Activated CD4-positive, alpha-beta T cell treated with anti-CD3 and anti-CD28 coated beads, Interleukin-2, amount 50 U/mL, for 24 hours (primary cell): ENCODE data around the gene APOL1.
A peak's percentile ranks its signal among the peaks of the same experiment; 100 is the strongest.
"Not testable (repeated sequence)": the region's sequence is repeated elsewhere in the genome, so short reads cannot be mapped to it uniquely, and the experiment has no call there.

ENCODE experiments used
- DNase-seq, 2 donors: peaks; one replicate each; pipeline ENCODE4 v3.0.0-alpha.2; 2020; ENCODE audit warnings: low read depth in 1 of 2, low spot score in 1 of 2

Gene APOL1

GRCh38 chr22:36290391-36291075, 37.6 kb downstream of the APOL1 start:
- DNase-seq: not testable (repeated sequence)

- no peak for DNase-seq
Observed at GRCh38 chr22:36291831-36292740, 39.2 kb downstream of the APOL1 start.

- no peak for DNase-seq
Observed at GRCh38 chr22:36292823-36293530, 40.0 kb downstream of the APOL1 start.

GRCh38 chr22:36293606-36294292, 40.8 kb downstream of the APOL1 start:
- no peak for DNase-seq

GRCh38 chr22:36294293-36294620, 41.3 kb downstream of the APOL1 start:
- DNase-seq: no peak

GRCh38 chr22:36294801-36295200, 41.9 kb downstream of the APOL1 start:
- DNase-seq: no peak

- DNase-seq: no peak
Observed at GRCh38 chr22:36295247-36295646, 42.3 kb downstream of the APOL1 start.

- DNase-seq: no peak
Observed at GRCh38 chr22:36296690-36297089, 43.8 kb downstream of the APOL1 start.

GRCh38 chr22:36297568-36297967, 44.6 kb downstream of the APOL1 start:
- DNase-seq: no peak

GRCh38 chr22:36298118-36298517, 45.2 kb downstream of the APOL1 start:
- DNase-seq: no peak

GRCh38 chr22:36298601-36299000, 45.7 kb downstream of the APOL1 start:
- DNase-seq: no peak

- DNase-seq: no peak
Observed at GRCh38 chr22:36299295-36299694, 46.4 kb downstream of the APOL1 start.

GRCh38 chr22:36299911-36300310, 47.0 kb downstream of the APOL1 start:
- DNase-seq: no peak

GRCh38 chr22:36300396-36301212, 47.7 kb downstream of the APOL1 start:
- no peak for DNase-seq

- peak; percentile 74 to 78 for DNase-seq
Observed at GRCh38 chr22:36301384-36301828, 48.5 kb downstream of the APOL1 start.

GRCh38 chr22:36301851-36302250, 48.9 kb downstream of the APOL1 start:
- no peak for DNase-seq

- DNase-seq: no peak
Observed at GRCh38 chr22:36302439-36303114, 49.6 kb downstream of the APOL1 start.

- no peak for DNase-seq
Observed at GRCh38 chr22:36303115-36303467, 50.2 kb downstream of the APOL1 start.

- no peak for DNase-seq
Observed at GRCh38 chr22:36303874-36304273, 50.9 kb downstream of the APOL1 start.

- no peak for DNase-seq
Observed at GRCh38 chr22:36304429-36304828, 51.5 kb downstream of the APOL1 start.
